MM.1S (cell line): Measurements from ENCODE around the gene SREBF1.
A peak's percentile ranks its signal among the peaks of the same experiment; 100 is the strongest.

Experiments used
- DNase-seq: peaks from one replicate; pipeline ENCODE4 v3.0.0-alpha.2; 2015
- H2AFZ ChIP-seq: fragments of 300-600 bp; sonication (generic); 2 replicates; pipeline ENCODE4 v1.6.0; 2016; ENCODE audit warnings: antibody characterized with exemption, low read length
- H3F3A ChIP-seq: fragments of 300-600 bp; sonication (generic); 2 replicates; pipeline ENCODE4 v1.6.1; 2016; ENCODE audit warnings: mild to moderate bottlenecking, antibody characterized with exemption, low read length, moderate library complexity, mixed read lengths; ENCODE audit not compliant: insufficient read depth
- H3K27ac ChIP-seq: fragments of 300-600 bp; sonication (generic); 2 replicates; pipeline ENCODE4 v1.5.1; 2016; ENCODE audit warnings: mild to moderate bottlenecking, low read length
- H3K27me3 ChIP-seq: fragments of 300-600 bp; sonication (generic); replicated peaks from 2 replicates; pipeline ENCODE4 v1.6.0; 2016; ENCODE audit warnings: low read length; ENCODE audit not compliant: insufficient read depth
- H3K36me3 ChIP-seq: fragments of 300-600 bp; sonication (generic); replicated peaks from 2 replicates; pipeline ENCODE4 v1.6.1; 2016; ENCODE audit warnings: mild to moderate bottlenecking, low read length, mixed read lengths; ENCODE audit not compliant: insufficient read depth
- H3K4me1 ChIP-seq: fragments of 300-600 bp; sonication (generic); 2 replicates; pipeline ENCODE4 v1.6.1; 2016; ENCODE audit warnings: low read length, mixed read lengths
- H3K4me2 ChIP-seq: fragments of 300-600 bp; sonication (generic); 2 replicates; pipeline ENCODE4 v1.6.0; 2016; ENCODE audit warnings: low read depth, low read length
- H3K4me3 ChIP-seq: fragments of 300-600 bp; sonication (generic); 2 replicates; pipeline ENCODE4 v1.5.1; 2016; ENCODE audit warnings: low read length, mixed read lengths
- H3K79me2 ChIP-seq: fragments of 300-600 bp; sonication (generic); 2 replicates; pipeline ENCODE4 v1.6.1; 2016; ENCODE audit warnings: mixed run types, low read length, mixed read lengths
- H3K9ac ChIP-seq: fragments of 300-600 bp; sonication (generic); 2 replicates; pipeline ENCODE4 v1.6.1; 2016; ENCODE audit warnings: low read length, mixed read lengths
- H3K9me2 ChIP-seq: fragments of 300-600 bp; sonication (generic); replicated peaks from 2 replicates; pipeline ENCODE4 v1.6.1; 2016; ENCODE audit warnings: mild to moderate bottlenecking, low read length, mixed read lengths; ENCODE audit not compliant: insufficient read depth
- H3K9me3 ChIP-seq: fragments of 300-600 bp; sonication (generic); replicated peaks from 2 replicates; pipeline ENCODE4 v1.6.1; 2016; ENCODE audit warnings: mild to moderate bottlenecking, low read length, mixed read lengths; ENCODE audit not compliant: insufficient read depth
- H4K20me1 ChIP-seq: fragments of 300-600 bp; sonication (generic); 2 replicates; pipeline ENCODE4 v1.6.1; 2016; ENCODE audit warnings: mild to moderate bottlenecking, low read length, moderate library complexity, mixed read lengths; ENCODE audit not compliant: insufficient read depth
- EZH2 ChIP-seq: fragments of 300-600 bp; sonication (generic); optimal IDR thresholded peaks from 2 replicates; pipeline ENCODE3; 2017; ENCODE audit warnings: low read depth, mild to moderate bottlenecking, antibody characterized with exemption, low read length, mixed read lengths
- EZH2phosphoT487 ChIP-seq: fragments of 300-600 bp; sonication (generic); IDR thresholded peaks from 2 replicates; pipeline ENCODE4 v1.6.1; 2018; ENCODE audit warnings: antibody characterized with exemption, low read length
- TF ChIP-seq, protein P1 (sequence below): fragments of 300-600 bp; sonication (generic); IDR thresholded peaks from 2 replicates; pipeline ENCODE4 v1.5.1; 2016; ENCODE audit warnings: antibody characterized with exemption, low read length, mixed read lengths

SREBF1 gene

DNA sequence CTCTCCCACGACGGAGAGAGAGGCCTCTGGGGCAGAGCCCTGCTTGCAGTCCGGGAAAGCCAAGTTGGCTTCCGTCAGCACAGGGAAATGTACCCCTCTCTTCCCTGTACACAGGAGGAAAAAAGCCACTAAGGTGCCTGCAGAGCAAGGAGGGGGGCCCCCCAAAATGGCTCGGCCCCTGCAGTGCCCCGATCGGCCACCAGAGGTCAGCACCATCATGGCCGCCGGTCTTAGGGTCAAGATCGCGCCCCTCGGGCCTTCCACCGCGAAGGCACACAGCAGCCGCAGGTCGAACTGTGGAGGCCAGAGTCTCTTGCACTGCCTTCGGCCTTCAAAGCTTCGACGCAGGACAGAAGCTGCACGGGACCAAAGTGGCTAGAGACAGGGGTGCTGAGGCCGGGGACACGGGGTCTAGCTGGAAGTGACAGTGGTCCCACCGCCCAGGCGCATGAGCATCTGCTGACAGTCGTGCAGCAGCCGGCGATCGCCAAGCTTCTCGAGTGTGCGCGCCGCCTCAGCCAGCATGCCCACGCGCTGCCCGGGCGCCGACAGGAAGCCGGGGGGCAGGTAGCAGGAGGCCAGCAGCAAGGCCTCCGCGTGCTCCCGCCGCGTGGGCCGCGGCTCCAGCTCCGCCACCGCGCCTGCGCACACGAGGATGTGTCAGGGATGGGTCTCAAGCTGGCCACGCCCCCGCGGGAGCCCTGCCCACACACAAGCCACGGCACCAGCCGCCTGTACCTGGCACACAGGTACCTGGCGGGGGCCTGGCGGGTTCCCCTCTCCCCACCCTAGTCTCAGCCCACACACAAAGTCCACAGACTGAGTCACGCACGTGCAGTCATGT is 24.4 kb downstream of the SREBF1 start:
- peak; percentile 20 for DNase-seq
- Histone ChIP-seq H3K27me3 (no peaks in the 10 kb centered on the region), H3K9me3 (no peaks in the 10 kb centered on the region), H3K27ac (no peak overlapping the region), H3K36me3 (peaks cover 3% of the 10 kb centered on the region; the same call in 1 of the 2 replicates), H3F3A (peaks cover 20% of the 10 kb centered on the region), H3K9ac (no peak overlapping the region), H3K4me1 (peaks cover 16% of the 10 kb centered on the region), H3K79me2 (no peaks in the 10 kb centered on the region), H2AFZ (no peak overlapping the region), H3K4me2 (no peak overlapping the region), H3K4me3 (no peak overlapping the region), H4K20me1 (no peaks in the 10 kb centered on the region), H3K9me2 (no peaks in the 10 kb centered on the region)
- TF ChIP-seq, protein P1, sequence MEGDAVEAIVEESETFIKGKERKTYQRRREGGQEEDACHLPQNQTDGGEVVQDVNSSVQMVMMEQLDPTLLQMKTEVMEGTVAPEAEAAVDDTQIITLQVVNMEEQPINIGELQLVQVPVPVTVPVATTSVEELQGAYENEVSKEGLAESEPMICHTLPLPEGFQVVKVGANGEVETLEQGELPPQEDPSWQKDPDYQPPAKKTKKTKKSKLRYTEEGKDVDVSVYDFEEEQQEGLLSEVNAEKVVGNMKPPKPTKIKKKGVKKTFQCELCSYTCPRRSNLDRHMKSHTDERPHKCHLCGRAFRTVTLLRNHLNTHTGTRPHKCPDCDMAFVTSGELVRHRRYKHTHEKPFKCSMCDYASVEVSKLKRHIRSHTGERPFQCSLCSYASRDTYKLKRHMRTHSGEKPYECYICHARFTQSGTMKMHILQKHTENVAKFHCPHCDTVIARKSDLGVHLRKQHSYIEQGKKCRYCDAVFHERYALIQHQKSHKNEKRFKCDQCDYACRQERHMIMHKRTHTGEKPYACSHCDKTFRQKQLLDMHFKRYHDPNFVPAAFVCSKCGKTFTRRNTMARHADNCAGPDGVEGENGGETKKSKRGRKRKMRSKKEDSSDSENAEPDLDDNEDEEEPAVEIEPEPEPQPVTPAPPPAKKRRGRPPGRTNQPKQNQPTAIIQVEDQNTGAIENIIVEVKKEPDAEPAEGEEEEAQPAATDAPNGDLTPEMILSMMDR, result peak; percentile 95
- TF ChIP-seq EZH2phosphoT487 (no peak), EZH2 (no peak)

DNA sequence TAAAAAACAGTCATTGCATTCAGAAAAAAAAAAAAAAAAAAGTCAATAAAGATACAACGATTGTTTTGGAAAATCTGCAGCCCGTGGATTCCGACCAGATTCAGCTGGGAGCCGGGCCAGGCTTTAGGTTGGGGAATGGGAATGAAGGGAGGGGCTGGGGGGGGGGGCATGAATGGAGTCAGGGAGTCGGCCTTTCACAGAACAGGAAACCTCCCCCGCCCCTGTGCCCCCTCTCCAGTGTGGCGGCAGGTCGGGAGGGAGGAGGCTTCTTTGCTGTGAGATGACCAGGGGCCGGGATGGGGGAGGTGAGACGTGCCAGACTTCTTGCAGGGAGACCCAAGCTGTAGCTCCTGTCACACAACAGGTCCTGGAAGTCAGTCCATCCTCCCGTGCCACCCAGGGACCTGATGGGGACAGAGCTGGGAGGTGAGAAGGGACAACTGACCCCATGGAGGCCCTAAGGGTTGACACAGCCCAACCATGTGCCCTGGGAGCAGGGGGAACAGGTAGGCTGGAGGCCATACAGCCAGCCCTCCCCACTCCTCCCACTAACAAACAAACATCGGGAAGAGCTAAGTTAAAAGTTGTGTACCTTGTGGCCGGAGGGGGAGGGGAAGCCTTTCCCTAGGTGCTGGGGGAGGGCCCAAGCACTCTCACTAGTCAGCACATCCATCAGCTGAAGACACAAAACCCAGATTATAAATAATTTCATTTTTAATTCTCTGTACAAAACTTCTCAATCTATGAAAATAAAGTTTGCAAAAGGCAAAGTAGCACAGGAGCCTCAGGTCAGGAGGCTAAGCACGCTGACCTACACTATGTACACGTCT is 25.2 kb downstream of the SREBF1 start:
- TF ChIP-seq EZH2phosphoT487, result no peak
- TF ChIP-seq, protein P1, result no peak
- TF ChIP-seq EZH2, result no peak
- H3K27me3 ChIP-seq, result no peaks in the 10 kb centered on the region
- H2AFZ ChIP-seq, result no peak overlapping the region
- H3K9ac ChIP-seq, result no peak overlapping the region
- H3K27ac ChIP-seq, result no peak overlapping the region
- peaks cover 16% of the 10 kb centered on the region for H3K4me1 ChIP-seq
- no peak overlapping the region for H3K4me3 ChIP-seq
- H3K36me3 ChIP-seq, result peaks cover 3% of the 10 kb centered on the region; the same call in 1 of the 2 replicates
- H3K9me2 ChIP-seq, result no peaks in the 10 kb centered on the region
- H3K79me2 ChIP-seq, result no peaks in the 10 kb centered on the region
- peaks cover 20% of the 10 kb centered on the region for H3F3A ChIP-seq
- no peaks in the 10 kb centered on the region for H4K20me1 ChIP-seq
- no peaks in the 10 kb centered on the region for H3K9me3 ChIP-seq
- no peak overlapping the region for H3K4me2 ChIP-seq
- DNase-seq, result no peak

DNA sequence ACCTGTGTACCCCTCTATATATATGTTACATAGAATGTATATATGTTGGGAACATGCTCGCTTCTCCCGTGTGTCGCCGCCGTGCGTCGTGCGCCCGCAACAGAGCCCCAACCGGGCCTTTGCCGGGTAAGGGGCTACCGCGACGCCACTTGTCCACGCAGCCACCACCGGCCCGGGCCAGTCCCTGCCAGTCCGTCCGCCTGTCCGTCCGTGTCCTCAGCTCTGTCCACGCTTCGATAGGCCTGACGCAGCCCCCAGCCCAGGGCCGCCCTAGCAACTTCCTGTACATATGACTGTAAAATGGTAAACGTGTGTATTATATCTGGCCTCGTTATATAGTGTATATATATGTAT is 25.9 kb downstream of the SREBF1 start:
- Histone ChIP-seq H3K79me2 (no peaks in the 10 kb centered on the region), H3K36me3 (peaks cover 3% of the 10 kb centered on the region; the same call in 1 of the 2 replicates), H3K9me2 (no peaks in the 10 kb centered on the region), H3K4me1 (peaks cover 16% of the 10 kb centered on the region), H3K27ac (no peak overlapping the region), H4K20me1 (no peaks in the 10 kb centered on the region), H3K4me3 (no peak overlapping the region), H3K9me3 (no peaks in the 10 kb centered on the region), H3K9ac (no peak overlapping the region), H3K4me2 (no peak overlapping the region), H3F3A (peaks cover 20% of the 10 kb centered on the region), H3K27me3 (no peaks in the 10 kb centered on the region), H2AFZ (no peak overlapping the region)
- TF ChIP-seq EZH2phosphoT487, result no peak
- no peak for TF ChIP-seq EZH2
- TF ChIP-seq, protein P1, result no peak
- no peak for DNase-seq
